GDM1 (cell line): ENCODE results near the gene PCBP3.
"Not testable (repeated sequence)": the region's sequence is repeated elsewhere in the genome, so short reads cannot be mapped to it uniquely, and the experiment has no call there.

Experiments used
- DNase-seq: peaks from one replicate; lab custom pipeline; 2025; lab: John Stamatoyannopoulos, UW

Gene PCBP3

DNA sequence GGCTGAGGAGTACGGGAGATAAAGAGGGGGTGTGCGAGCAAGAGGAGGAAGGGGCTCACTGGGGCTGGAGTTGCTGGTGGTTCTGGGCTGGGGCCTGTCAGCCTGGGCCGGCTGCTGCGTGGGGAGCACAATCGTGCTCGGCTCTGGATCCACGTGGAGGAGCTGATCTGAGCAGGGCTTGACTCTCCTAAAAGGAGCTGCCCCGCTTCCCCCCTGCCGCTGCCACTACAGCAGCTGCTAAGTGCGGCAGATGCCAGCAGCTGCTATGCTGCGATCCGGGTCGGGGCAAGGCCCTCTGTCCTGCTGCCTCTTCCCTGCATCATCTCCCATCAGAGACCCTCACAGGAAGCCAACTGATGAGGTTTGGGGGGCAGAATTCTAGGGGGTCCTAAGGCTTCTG, 165.9 kb downstream of the PCBP3 start:
- no peak for DNase-seq

DNA sequence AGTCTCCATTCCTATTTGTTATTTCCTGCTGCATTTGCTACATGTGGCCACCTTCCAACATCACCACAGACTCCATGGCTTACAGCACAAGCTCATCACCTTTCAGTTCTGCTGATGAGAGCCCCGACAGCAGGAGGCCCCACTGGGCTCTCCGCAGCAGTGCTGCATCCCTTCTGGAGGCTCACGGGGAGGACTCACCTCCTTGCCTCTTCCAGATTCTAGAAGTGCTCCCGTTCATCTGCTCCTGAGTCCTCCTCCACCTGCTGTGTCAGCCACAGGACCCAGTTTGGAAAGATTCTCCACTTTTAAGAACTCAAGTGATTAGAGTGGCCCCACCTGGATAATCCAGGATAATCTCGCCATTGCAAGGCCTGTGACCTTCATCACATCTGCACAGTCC, 167.6 kb downstream of the PCBP3 start:
- DNase-seq, result no peak

DNA sequence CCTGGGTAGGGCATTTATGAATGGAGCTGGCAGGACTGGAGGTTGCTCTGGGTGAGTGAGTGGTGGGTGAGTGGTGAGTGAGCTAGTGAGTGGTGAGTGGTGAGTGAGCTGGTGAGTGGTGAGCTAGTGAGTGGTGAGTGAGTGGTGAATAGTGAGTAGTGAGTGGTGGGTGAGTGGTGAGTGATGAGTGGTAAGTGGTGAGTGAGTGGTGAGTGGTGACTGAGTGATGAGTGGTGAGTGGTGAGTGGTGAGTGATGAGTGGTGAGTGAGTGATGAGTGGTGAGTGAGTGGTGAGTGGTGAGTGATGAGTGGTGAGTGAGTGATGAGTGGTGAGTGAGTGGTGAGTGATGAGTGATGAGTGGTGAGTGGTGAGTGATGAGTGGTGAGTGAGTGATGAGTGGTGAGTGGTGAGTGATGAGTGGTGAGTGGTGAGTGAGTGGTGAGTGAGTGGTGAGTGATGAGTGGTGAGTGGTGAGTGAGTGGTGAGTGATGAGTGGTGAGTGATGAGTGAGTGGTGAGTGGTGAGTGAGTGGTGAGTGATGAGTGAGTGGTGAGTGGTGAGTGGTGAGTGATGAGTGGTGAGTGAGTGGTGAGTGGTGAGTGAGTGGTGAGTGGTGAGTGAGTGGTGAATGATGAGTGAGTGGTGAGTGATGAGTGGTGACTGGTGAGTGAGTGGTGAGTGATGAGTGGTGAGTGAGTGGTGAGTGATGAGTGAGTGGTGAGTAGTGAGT, 170.8 kb downstream of the PCBP3 start:
- not testable (repeated sequence) for DNase-seq

- DNase-seq, result not testable (repeated sequence)
These were observed 172.3 kb downstream of the PCBP3 start for GRCh38 chr21:45815781-45816180.

DNA sequence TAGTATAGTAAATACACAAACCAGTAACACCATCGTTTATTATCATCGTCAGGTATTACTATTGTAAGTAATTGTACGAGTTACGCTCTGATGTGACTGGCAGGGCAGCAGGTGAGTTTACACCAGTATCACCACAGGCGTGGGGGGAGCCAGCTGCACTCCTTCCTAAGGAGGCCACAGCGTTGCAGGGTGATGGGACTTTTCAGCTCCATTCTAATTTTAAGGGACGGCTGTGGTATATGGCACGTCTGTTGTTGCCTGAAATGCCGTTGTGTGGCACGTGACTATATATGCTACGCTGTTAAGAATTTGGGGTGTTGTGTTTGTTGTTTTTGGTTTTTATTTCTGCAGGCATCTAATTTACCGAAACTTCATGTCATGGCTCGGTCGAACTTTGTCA, 173.3 kb downstream of the PCBP3 start:
- DNase-seq, result no peak

DNA sequence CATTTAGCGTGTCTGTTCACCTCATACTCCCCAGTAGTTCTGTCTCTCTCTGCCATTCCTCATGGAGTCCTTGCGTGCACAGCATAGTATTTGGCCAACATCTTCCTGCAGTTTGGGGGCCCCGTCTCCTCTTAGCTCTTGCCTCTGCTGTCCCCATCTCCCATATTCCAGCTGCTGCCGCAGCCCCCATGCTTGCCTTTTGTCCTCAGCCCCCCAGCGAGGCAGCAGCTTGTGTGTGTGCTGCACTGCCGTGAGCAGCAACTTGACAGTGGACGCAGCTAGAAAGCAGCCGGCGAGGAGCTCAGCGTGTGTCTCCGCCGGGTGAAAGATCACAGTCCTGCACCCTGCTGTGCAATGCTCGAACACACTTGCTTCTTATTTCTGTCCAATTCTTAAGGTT, 173.8 kb downstream of the PCBP3 start:
- no peak for DNase-seq

DNA sequence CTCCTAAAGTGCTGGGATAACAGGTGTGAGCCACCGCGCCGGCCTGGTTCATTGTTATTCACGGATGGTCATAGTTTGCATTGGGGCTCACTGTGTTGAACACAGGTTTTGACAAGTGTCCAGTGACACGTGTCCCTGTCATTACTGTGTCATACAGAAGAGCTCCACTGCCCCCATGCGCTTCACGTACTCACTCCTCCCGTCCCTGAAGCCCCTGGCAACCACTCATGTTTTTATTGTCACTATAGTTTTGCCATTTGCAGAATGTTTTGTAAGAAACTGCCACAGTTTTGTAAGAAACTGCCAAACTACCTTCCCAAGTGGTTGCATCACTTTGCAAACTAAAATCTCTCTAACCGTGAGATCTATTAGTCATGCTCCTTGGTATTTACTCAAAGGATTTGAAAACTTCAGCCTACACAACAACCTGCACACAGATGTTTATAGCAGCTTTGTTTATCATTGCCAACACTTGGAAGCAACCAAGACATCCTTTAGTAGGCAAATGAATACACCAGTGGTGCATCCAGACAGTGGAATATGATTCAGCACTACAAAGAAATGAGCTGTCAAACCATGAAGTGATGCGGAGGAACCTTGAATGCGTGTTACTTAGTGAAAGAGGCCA, 174.9 kb downstream of the PCBP3 start:
- DNase-seq, result no peak

DNA sequence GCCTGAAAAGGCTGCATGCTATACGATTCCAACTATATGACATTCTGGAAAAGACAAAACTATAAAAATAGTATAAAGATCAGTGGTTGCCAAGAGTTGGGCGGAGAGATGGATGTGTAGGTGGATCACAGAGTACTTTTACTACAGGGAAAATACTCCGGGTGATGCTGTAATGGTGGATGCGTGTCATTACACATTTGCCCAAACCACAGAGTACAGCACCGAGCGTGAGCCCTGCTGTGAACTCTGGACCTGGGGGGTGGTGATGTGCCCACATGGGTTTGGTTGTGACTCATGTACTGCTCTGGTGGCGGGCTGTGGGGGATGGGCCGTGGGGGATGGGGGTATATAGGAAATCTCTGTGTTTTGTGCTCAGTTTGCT, 175.4 kb downstream of the PCBP3 start:
- no peak for DNase-seq

GRCh38 chr21:45819478-45820170, 176.1 kb downstream of the PCBP3 start:
- DNase-seq, result no peak

DNA sequence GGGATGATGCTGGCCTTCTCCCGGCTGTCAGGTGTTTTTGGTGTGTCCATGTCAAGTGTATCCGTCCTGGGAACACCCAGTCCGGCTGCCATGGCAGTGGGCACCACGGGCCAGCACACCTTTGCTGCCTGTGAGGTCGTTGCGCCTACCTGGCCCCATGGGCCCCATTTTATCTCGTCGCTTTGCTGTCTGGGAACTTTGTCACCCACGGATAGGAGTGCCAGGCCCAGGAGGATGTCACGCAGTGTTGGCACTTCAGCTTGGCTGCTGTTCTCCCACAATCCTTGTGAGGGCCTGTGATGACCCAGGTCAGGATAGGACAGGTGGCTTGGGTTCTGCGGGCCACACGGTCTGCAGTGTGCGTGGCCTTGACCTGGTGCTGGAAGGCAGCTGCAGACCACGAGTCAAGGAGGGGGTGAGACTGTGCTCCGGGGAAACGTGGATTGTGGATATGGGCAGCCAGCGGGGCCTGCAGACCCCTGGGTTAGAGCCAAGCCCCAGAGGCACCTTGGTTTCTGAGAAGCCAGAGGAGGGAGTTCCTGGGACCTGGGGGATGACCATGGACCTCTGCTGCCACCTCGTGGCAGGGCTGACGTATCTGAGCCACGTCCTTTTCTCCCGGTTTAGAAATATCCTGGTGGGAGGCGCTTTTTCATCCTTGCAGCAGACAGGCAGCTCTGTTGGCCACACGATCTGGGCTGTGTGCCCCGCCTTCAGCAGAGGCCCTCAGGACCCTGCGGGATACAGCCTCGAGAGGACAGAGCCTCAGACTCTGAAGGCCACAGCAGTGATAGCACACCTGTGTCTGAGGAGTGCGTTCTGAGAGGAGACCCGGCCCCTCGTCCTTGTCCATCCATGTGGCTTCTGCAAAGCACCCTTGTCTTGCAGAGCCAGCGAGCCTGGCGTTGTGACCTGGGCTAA, 176.9 kb downstream of the PCBP3 start:
- peak; percentile 60 for DNase-seq

DNA sequence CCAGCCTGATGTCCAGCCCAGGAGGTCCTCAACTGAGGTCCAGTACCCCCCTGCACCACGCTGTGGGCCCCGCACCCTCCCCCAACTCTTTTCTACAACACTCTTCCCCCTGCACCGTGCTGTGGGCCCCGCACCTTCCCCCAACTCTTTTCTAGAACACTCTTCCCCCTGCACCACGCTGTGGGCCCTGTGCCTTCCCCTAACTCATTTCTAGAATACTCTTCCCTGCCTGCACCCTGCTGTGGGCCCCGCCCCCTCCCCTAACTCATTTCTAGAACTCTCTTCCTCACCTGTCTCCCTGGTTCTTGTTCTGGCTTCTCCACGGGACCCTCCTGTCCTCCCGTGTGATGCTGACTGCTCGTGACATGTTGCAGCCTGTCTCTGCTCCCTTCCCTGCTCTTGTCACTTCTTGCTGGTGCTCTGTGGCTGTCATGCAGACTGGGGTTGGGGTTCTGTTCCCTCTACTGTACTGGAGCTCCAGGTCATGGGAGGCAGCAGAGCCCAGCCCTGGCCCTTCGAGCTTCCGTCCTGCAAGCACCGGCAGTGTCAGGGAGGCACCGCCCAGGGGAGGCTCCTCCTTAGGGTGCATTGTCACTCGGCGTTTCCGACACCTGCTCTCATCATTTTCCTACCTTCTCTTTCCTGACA, 177.9 kb downstream of the PCBP3 start:
- no peak for DNase-seq

DNA sequence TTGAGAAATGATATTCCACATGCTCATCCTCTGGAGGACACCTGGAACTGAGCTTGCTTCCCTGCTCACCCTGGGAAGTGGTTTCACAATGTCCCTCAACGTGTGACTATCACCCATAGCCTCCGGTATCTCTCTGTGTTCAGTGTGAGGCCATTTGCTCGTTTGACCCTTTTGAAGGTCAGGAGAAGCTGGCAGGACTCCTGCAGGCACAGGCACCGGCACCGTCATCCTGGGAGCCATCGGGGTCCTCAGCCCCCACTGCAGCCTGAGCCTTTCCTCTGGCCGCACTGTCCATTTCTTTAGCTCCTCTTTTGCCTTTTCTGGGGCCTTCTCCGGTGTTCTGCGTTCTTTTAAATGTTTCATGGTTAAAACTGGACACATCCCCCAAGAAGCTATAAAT, 178.5 kb downstream of the PCBP3 start:
- DNase-seq, result no peak

DNA sequence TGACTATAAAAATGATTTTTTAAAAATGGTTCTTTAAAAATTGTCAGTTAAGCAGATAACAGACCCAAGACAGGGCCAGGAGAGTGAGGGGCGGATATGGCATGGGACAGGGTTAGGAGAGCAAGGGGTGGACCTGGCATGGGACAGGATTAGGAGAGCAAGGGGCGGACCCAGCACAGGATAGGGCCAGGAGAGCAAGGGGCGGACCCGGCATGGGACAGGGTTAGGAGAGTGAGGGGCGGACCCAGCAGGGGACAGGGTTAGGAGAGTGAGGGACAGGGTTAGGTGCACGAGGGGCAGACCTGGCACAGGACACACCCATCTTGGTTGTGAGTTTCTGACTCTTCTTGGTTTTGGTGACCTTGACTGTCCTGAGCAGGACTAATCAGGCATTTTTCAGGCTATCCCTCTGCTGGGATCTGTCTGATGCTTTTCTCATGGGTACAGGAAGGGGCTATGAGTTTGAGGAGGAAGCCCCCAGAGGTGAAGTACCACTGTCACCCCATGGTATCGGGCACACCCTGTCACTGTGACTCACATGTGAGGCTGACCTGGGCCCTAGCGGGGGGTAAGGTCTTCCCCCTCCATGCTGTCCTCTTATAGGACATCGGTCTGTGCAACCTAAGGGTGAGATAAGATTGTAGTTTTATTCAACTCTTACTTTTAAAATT, 179.0 kb downstream of the PCBP3 start:
- DNase-seq, result no peak

GRCh38 chr21:45823100-45823681, 179.7 kb downstream of the PCBP3 start:
- no peak for DNase-seq

GRCh38 chr21:45824546-45825215, 181.2 kb downstream of the PCBP3 start:
- no peak for DNase-seq

DNA sequence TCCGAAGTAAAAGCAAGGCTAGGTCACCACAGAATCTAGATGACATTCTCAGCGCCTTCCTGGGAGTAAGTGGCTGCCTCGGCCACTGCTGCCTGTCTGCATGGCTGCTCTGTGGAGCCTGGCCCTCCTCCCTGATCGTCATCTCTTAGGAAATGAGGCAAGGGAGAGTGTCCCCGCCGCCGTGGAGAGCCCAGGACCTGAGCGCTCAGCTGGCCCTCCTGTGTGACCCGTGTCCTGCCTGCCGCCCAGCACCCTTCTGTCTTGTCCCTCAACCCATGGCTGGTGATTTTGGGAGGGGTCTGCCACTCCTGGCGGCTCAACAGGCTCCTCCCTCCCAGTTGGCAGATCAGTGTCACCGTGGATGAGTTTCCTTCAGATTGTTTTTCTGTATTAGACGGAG, 181.7 kb downstream of the PCBP3 start:
- no peak for DNase-seq

- DNase-seq, result no peak
These were observed 183.3 kb downstream of the PCBP3 start for GRCh38 chr21:45826676-45827301.

GRCh38 chr21:45827302-45827692, 183.8 kb downstream of the PCBP3 start:
- no peak for DNase-seq

DNA sequence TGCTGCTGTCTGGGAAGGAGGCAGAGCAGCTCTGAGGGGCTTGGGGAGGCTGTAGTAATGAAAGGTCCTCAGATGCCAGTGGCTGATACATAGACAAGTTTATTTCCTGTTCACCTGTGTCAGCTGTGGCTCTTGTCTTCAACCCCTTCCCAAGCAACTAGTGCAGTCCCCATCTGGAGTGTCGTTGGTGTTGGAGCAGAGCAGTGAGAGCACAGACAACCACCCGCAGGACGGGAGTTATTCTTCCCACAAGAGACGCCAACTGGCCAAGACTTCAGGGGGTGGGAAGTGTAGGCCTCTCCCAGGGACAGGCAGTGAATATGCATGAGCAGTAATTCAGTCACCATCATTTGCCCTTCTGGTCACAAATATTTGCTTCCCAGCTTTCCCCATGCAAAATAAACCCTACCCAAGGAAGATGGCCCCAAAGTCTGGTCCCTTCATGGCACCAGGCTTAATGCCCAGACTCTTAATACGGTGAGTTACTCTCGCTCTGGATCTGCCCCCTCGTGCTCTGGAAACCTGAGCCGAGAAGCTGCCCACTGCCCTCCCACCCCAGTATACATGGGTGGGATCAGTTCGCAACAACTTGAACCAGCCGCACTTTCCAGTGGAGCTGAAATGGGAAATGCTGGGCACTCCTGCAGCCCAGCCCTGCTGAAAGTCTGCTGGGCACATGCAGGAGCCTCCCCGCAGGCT, 184.5 kb downstream of the PCBP3 start:
- DNase-seq, result no peak
